Chondrocyte (in vitro differentiated cells): Measurements from ENCODE around the gene LTBP1. TPM values are rescaled to one million over a fixed set of nuclear protein-coding genes. Genes with fewer than 3 reads are reported as not detected.
"Not testable (repeated sequence)": the region's sequence is repeated elsewhere in the genome, so short reads cannot be mapped to it uniquely, and the experiment has no call there.

Source experiments
- DNase-seq: peaks from one replicate; pipeline ENCODE4 v3.0.0; 2021; ENCODE audit warnings: mixed read lengths, low spot score
- H3K27ac Mint-ChIP-seq: one replicate; pipeline ENCODE4 v1.8.0; 2021; ENCODE audit warnings: mild to moderate bottlenecking, moderate library complexity, mixed read lengths; ENCODE audit not compliant: unreplicated experiment
- H3K27me3 Mint-ChIP-seq: 2 replicates; pipeline ENCODE4 v1.8.0; 2021; ENCODE audit warnings: low read depth, mixed read lengths
- H3K36me3 Mint-ChIP-seq: 2 replicates; pipeline ENCODE4 v1.8.0; 2021; ENCODE audit warnings: low read depth, mixed read lengths
- H3K4me1 Mint-ChIP-seq: 2 replicates; pipeline ENCODE4 v1.8.0; 2021; ENCODE audit warnings: low read depth, mild to moderate bottlenecking, mixed read lengths
- H3K4me3 Mint-ChIP-seq: one replicate; pipeline ENCODE4 v1.8.0; 2021; ENCODE audit warnings: mild to moderate bottlenecking, moderate library complexity, mixed read lengths; ENCODE audit not compliant: unreplicated experiment
- H3K9me3 Mint-ChIP-seq: 2 replicates; pipeline ENCODE4 v1.8.0; 2021; ENCODE audit warnings: low read depth, mixed read lengths
- total RNA-seq: library from RNA; stranded (reverse); gene quantifications from 3 replicates; pipeline ENCODE4 v1.2.1, GENCODE V29; 2021
- TF ChIP-seq, protein P1 (sequence below): fragments of 200-600 bp; sonication (generic); IDR thresholded peaks from 2 replicates; pipeline ENCODE4 v1.5.0; 2021; ENCODE audit warnings: antibody characterized with exemption, mild to moderate bottlenecking, moderate library complexity

LTBP1 gene
- total RNA-seq, 1 donor from 2014 or later, result 398 TPM

DNA sequence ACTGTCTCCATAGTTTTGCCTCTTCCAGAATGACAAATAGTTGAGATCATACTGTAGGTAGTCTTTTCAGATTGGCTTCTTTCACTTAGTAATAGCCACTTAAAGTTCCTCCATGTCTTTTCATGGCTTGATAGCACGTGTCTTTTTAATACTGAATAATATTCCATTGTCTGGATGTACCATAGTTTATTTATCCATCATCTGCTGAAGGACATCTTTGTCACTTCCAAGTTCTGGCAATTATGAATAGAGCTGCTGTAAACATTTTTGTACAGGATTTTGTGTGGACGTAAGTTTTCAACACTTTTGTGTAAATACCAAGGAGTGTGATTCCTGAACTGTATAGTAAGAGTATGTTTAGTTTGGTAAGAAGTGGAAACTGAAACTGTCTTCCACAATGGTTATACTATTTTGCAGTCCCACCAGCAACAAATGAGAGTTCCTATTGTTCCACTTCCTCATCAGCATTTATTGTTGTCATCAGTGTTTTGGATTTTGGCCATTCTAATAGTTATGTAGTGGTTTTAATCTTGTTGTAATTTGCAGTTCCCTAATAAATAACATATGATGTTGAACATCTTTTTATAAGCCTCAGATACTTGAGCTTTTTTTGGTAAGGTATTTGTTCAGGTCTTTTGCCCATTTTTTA lies 18.9 kb downstream of the LTBP1 start:
- Mint-ChIP-seq H3K9me3 (peaks cover 7% of the 10 kb centered on the region), H3K27me3 (no peaks in the 10 kb centered on the region), H3K27ac (no peak overlapping the region), H3K36me3 (peaks cover 8% of the 10 kb centered on the region), H3K4me1 (peaks cover 31% of the 10 kb centered on the region), H3K4me3 (no peak overlapping the region)
- no peak for DNase-seq
- TF ChIP-seq, protein P1, sequence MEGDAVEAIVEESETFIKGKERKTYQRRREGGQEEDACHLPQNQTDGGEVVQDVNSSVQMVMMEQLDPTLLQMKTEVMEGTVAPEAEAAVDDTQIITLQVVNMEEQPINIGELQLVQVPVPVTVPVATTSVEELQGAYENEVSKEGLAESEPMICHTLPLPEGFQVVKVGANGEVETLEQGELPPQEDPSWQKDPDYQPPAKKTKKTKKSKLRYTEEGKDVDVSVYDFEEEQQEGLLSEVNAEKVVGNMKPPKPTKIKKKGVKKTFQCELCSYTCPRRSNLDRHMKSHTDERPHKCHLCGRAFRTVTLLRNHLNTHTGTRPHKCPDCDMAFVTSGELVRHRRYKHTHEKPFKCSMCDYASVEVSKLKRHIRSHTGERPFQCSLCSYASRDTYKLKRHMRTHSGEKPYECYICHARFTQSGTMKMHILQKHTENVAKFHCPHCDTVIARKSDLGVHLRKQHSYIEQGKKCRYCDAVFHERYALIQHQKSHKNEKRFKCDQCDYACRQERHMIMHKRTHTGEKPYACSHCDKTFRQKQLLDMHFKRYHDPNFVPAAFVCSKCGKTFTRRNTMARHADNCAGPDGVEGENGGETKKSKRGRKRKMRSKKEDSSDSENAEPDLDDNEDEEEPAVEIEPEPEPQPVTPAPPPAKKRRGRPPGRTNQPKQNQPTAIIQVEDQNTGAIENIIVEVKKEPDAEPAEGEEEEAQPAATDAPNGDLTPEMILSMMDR, result no peak

DNA sequence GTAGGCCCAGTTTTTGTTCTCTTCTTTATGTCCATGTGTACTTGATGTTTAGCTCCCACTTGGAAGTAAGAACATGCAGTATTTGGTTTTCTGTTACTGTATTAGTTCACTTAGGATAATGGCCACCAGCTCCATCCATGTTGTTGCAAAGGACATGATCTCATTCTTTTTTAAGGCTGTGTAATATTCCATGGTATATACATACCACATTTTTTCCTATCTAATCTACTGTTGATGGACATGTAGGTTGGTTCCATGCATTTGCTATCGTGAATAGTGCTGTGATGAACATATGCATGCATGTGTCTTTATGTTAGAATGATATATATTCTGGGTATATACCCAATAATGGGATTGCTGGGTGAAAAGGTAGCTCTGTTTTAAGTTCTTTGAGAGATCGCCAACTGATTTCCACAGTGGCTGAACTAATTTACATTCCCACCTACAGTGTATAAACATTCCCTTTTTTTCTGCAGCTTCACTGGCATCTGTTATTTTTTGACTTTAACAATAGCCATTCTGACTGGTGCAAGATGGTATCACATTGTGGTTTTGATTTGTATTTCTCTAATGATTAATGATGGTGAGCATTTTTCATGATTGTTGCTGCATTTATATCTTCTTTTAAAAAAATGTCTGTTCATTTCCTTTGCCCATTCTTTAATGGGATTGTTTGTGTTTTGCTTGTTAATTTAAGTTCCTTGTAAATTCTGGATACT lies 22.9 kb downstream of the LTBP1 start:
- TF ChIP-seq, protein P1, result no peak
- H3K27ac Mint-ChIP-seq, result no peak overlapping the region
- peaks cover 9% of the 10 kb centered on the region for H3K36me3 Mint-ChIP-seq
- H3K27me3 Mint-ChIP-seq, result no peaks in the 10 kb centered on the region
- peaks cover 15% of the 10 kb centered on the region for H3K9me3 Mint-ChIP-seq
- DNase-seq, result no peak
- peaks cover 23% of the 10 kb centered on the region for H3K4me1 Mint-ChIP-seq
- no peak overlapping the region for H3K4me3 Mint-ChIP-seq

- H3K27ac Mint-ChIP-seq, H3K4me3 Mint-ChIP-seq, DNase-seq, H3K27me3 Mint-ChIP-seq: not testable (repeated sequence)
- Mint-ChIP-seq H3K4me1 (peaks cover 19% of the 10 kb centered on the region), H3K36me3 (peaks cover 15% of the 10 kb centered on the region), H3K9me3 (peaks cover 31% of the 10 kb centered on the region)
Observed at GRCh38 chr2:32973772-32974171, 27.0 kb downstream of the LTBP1 start.

GRCh38 chr2:32976409-32977063 lies 29.8 kb downstream of the LTBP1 start:
- Mint-ChIP-seq H3K4me1 (peaks cover 19% of the 10 kb centered on the region), H3K27ac (no peak overlapping the region), H3K36me3 (peaks cover 9% of the 10 kb centered on the region), H3K27me3 (no peaks in the 10 kb centered on the region), H3K4me3 (no peak overlapping the region), H3K9me3 (peaks cover 37% of the 10 kb centered on the region)
- DNase-seq, result no peak
- TF ChIP-seq, protein P1, result no peak

- Mint-ChIP-seq H3K4me1 (peaks cover 14% of the 10 kb centered on the region), H3K36me3 (peaks cover 9% of the 10 kb centered on the region), H3K27ac (no peak overlapping the region), H3K4me3 (no peak overlapping the region), H3K27me3 (no peaks in the 10 kb centered on the region), H3K9me3 (peaks cover 37% of the 10 kb centered on the region)
- no peak for DNase-seq
- TF ChIP-seq, protein P1, result no peak
Observed at GRCh38 chr2:32977228-32977758, 30.5 kb downstream of the LTBP1 start.
